ENCODE measurements around the gene ZMYND8.
"Not testable (repeated sequence)": the region's sequence is repeated elsewhere in the genome, so short reads cannot be mapped to it uniquely, and the experiment has no call there.

ZMYND8 gene

DNA sequence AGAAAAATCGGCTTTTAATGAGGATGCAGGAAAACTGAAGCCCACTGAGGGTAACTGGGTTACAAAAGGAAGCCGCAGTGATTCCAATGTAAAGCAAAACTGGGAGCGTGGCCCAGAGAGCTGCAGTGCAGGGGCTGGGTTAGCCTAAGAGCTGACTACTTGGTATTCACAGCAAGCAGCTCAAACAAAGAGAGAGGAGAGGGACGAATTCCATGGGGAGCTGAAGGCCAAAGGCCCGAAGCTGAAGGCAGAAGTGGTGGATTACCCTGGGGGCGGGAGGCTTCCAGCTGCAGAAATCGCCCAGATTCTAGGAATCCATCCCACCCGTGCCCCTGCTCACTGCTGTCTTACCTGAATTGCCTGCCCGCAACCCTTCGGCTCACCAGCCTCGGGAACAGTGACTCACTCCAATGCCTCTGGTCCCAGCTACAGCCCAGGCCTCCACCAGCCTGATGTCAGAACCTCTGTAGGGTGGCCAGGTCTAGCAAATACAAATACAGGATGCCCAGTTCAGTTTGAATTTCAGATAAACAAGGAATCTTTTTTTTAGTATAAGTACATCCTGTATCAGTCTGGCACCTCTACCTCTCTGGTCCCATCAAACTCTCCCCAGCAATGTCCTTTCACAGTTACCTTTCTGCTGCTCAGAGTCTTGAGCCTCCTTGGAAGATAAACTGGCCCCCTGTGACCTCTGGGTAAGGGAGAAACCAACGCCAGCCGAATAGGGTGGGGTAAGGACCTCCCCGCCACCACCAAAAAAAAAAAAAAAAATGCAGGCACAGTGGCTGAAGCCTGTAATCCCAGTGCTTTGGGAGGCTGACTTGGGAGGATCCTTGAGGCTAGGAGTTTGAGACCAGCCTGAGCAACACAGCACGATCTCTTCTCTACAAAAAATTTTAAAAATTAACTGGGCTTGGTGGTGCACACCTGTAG, 14.6 kb upstream of the ZMYND8 start:
- peak; percentile 38 for DNase-seq (ENCODE audit: low spot score)

DNA sequence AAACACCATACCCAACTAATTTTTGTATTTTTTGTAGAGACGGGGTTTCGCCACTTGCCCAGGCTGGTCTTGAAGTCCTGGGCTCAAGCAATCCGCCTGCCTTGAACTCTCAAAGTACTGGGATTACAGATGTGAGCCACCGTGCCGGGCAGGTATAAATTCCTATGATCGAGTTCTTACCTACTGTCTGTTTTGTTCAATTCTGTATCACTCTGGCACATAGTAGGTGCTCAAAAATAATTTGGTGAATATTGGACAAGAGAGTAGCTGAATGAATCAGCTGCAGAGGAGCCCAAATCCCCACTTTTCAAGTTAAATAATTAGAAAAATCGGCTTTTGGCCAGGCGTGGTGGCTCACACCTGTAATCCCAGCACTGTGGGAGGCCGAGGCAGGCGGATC, 13.7 kb upstream of the ZMYND8 start:
- DNase-seq (ENCODE audit: low spot score), result no peak

DNA sequence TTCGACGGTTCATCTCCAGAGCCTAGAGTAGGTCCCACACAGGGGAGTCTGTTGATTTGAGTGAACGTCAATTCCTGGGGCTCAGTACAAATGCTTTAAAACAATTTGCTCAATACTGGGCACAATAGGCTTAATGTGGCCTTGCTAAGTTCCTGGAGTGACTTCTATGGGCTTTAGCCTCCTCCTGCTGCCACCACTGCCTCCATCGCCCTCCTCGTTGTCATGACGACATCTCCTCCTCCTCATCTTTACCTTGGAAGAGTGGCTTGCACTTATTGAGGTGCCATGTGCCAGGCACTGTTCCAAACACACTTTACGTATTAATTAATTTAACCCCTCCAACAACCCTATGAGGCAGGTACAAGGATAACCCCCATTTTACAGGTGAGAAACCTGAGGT, 11.8 kb upstream of the ZMYND8 start:
- DNase-seq (ENCODE audit: low spot score), result no peak

DNA sequence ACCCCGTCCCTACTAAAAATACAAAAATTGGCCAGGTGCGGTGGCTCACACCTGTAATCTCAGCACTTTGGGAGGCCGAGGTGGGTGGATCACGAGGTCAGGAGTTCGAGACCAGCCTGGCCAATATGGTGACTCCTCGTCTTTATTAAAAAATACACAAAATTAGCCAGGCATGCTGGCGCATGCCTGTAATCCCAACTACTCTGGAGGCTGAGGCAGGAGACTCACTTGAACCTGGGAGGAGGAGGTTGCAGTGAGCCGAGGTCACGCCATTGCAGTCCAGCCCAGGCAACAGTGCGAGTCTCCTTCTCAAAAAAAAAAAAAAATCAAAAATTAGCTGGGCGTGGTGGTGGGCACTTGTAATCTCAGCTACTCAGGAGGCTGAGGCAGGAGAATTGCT, 9.8 kb upstream of the ZMYND8 start:
- not testable (repeated sequence) for DNase-seq (ENCODE audit: low spot score)

DNA sequence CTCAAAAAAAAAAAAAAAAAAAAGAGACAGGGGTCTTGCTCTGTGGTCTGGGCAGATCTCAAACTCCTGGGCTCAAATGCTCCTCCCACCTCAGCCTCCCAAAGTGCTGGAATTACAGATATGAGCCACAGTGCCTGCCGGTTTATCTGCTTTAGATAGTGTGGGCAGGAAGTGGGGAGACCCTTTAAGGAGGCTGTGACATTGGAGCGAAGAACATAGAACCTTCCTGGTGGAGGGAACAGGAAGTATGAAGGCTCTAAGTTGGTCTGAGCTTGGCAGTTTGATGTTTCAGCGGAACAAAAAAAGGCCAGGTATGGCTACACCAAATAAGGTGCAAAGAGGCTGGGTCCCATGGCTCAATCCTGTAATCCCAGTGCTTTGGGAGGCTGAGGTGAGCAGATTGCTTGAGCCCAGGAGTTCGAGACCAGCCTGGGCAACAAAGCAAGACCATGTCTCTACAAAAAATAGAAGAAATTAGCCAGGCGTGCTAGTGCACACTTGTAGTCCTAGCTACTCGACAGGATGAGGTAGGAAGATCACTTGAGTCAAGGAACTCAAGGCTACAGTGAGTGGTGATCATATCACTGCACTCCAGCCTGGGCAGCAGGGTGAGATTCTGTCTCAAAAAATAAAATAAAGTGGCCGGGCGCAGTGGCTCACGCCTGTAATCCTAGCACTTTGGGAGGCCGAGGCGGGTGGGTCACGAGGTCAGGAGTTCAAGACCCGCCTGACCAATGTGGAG, 8.7 kb upstream of the ZMYND8 start:
- no peak for DNase-seq (ENCODE audit: low spot score)

DNA sequence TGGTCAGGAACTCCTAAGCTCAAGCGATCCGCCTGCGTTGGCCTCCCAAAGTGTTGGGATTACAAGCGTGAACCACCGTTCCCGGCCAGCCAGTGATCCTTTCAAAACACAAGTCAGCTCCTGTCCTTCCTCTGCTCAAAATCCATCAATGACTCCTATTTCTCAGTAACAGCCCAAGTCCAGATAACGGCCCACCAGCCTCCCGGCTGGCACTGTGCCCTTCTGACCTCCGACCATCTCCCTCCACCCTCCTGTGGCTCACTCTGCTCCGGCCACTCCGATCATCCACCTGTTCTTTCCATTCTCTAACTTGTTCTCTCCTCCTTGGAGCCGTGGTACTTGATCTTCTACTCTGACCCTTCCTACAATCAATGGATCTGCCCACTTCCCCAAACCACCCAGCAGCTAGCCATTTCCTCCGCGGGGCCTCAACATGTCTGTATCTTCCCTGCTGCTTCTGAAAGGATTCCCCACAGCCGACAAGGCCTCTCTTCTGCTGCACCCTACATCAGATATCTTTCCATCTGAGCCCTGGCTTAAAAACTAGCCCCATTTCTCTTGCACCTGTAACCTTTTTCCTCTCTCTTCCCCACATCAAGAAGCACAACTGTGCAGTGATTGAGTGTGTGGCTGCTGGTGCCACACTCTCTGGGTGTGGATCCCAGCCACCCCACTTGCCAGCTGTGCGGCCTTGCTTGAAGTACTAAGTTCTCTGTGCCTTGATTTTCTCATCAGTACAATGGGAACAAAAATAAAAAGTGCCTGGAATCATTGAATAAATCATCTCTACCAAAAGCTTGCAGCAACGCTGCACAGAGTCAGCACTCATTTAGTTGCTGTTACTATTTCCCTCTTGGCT, 6.1 kb upstream of the ZMYND8 start:
- no peak for DNase-seq (ENCODE audit: low spot score)

DNA sequence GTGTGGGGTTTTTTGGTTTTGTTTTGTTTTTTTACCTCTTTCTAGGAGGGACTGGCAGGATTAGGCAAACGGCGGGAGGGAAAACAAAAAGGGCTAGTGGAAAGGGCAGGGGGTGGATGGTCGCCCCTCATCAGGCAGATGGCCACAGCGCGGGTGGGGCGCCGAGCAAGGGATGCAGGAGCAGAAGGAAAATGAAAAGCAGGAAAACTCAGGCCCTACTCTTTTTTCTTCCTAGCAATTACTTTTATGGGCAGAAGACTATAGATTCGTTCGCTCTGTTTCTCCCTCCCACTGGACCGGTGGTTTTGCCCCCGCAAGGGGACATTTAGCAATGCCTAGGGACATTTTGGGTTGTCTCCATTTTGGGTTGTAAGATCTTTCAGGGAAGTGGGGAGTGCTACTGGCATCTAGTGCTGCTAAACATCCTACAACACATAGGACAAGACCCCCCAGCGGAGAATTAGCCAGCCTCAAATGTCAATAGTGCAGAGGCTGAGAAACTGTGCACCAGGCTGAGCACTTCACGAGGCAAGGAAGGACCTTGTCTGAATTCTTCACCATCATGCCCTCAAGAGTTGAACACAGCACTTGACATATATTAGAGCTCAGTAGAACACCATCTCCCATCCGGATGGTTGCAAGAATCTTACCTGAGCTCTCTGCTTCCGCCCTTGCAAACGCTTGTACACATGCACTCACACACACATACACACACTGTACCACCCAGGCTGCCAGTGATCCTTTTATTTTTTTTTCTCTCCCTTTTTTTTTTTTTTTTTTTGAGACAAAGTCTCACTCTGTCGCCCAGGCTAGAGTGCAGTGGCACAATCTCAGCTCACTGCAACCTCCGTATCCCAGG, 4.8 kb upstream of the ZMYND8 start:
- no peak for DNase-seq (ENCODE audit: low spot score)

DNA sequence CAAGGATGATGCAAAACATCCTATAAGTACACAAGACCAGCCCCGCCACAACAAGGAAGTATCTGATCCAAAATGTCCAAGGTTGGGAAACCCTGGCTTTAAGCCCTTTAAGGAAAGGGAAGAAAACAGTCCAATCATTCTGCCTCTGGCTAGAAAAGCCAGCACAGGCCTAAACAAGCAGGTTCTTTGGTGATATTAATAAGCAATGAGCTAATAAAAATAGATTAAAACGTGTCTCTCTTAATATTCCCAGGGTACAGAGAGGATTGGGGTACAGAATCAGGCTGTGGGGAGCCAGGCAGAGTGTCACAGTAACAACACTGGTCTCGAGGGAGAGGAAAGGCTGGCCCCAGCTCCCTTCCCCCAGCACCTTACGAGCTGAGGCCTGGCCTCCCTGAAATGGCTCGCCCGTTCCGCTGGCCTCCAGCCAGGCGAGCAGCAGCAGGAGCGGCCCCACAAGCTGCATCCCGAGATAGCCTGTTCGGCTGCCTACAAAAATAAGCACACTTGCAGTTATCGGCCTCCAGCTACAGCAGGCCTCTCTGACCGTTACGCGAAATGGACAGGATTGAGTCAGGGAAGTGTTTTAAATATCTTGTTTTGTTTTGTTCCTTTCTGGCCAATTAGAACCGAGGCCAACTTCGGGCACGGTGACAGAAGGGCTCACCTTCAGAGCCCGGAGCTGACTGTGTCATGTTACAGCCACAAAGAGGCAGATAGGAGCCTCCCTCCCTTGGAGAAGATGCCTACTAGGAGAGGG, 4.0 kb upstream of the ZMYND8 start:
- DNase-seq (ENCODE audit: low spot score), result peak; percentile 86

GRCh38 chr20:47359530-47360296, 3.2 kb upstream of the ZMYND8 start:
- DNase-seq (ENCODE audit: low spot score), result peak; percentile 29

- DNase-seq (ENCODE audit: low spot score), result peak; percentile 94
Observed at GRCh38 chr20:47358672-47359529, 2.4 kb upstream of the ZMYND8 start.

GRCh38 chr20:47358039-47358671, 1.7 kb upstream of the ZMYND8 start:
- DNase-seq (ENCODE audit: low spot score), result peak; percentile 54

DNA sequence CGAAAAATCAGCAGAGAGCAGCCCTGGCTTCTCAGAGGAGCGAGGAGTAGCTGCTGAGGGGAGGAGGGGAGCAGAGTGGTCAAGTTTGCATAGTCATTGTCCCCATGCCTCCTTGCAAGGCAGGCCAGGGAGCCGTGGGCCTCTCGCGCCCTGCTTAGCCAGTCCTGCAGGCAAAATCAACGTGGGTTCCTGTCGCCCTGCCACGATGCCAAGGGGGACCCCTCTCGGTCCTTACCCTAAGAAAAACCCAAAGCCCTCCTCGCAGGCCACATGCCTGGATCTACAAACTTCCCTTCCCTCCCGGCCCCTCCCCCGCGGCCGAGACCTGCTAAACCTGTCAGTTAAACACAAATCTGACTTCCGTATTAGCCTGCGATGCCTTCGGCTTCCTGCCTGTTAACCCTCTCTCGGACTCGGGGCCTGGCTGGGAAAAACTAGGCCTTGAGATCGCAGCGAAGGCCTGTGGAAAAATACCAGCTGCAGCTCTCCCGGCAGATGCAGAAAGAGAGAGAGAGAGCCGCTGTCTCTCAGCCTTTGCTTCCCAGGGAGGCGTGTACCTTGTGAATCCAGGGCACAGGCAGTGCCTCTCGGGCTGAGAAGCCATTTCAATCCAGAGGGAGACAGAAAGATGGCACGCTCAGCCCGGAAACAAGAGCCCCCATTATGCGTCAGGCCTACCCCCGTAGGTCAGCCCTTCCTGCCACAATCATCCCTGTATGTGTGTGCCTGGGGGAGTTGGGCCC, 968 bp upstream of the ZMYND8 start:
- peak; percentile 95 for DNase-seq (ENCODE audit: low spot score)

GRCh38 chr20:47356220-47356525, 326 bp downstream of the ZMYND8 start:
- DNase-seq (ENCODE audit: low spot score), result no peak

DNA sequence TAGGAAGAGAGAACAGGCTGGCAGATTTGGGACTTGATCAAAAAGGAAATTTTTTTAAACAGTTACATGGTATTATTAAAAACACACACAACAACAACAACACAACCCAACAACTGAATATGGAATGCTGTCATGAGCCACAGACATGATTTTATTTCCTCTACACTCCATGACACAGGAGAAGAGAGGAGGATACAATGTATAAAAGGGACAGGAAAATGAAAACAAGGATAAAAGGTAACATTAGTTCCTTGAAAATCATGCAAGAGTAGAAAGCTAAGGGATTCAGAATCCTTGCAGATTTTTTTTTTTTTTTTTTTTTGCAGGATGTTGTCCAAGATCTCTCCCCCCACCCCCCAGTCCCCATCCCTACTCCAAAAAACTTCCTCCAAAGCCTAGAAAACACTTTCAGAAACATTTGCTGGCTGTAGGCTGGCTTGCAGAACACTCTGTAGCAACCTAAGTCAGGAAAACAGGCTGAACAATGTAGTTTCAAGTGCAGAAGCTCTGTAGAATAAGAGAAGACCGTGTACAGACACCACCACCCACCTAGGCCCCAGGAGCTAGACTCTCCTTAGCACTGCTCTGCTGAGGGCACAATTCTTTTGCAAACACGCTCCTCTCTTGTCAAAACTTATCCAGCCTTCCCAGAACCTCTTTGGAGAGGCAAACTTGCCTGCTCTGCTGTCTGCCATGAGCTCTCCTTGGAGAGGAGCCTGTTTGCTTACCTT, 845 bp downstream of the ZMYND8 start:
- DNase-seq (ENCODE audit: low spot score), result no peak

GRCh38 chr20:47354714-47355488, 1.6 kb downstream of the ZMYND8 start:
- DNase-seq (ENCODE audit: low spot score), result no peak

GRCh38 chr20:47354464-47354713, 2.1 kb downstream of the ZMYND8 start:
- DNase-seq (ENCODE audit: low spot score), result no peak

All from kidney tubule cell (primary cell).